ENCODE results near the gene ATP5MC2. TPM values are rescaled to one million over a fixed set of nuclear protein-coding genes. Genes with fewer than 3 reads are reported as not detected.

The ATP5MC2 gene
- total and polyA plus RNA-seq, 10 of the 15 experiments (the other 5 are each of a cell fraction or from before 2014, with no cell fraction given) = 379 to 1,090 (median 525) TPM

DNA sequence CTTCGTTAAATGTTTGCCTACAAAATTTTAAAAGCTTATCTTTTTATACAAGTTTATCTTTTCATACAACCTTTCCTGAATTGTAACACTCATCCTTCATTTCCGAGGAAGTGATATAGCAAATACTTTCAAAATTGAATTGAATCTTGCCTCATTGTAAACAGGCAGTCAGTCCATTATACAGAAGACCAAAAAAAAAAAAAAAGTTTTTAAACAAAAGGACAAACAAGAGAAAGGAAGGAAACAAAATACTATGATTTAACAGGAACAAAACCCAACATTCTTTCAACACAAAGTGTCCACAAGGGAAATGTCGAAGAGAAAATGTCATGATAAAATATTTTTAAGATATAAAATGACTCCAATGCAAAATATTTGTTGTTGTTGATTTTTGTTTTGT is 58.2 kb downstream of the ATP5MC2 start:
- ChIA-PET CTCF (interaction anchor here (0.9 to 1.7 kb wide), 5 partner anchors 13 to 126 kb away, joined by 3 to 11 read pairs (median 4); partner anchors contain the start of gene ATP5MC2), POLR2A (interaction anchor here (1.2 to 5.8 kb wide), 3 partner anchors 7 to 40 kb away, joined by 3 to 51 read pairs (median 5); partner anchors contain the start of gene ATF7), RAD21 (ENCODE audit: unreplicated experiment) (interaction anchor here (0.9 to 2.5 kb wide), 6 partner anchors 8 to 129 kb away, joined by 3 to 9 read pairs (median 4); partner anchors contain the start of gene ATF7), SMC1A (ENCODE audit: uncharacterized antibody, unreplicated experiment) (interaction anchor here (0.8 to 2.5 kb wide), 10 partner anchors 9 to 74 kb away, joined by 3 to 10 read pairs (median 5); partner anchors contain the start of gene ATP5MC2)
- in situ Hi-C loops (cut with MboI) = no loop called here
- TF ChIP-seq YBX1 (IDR thresholded peaks at IDR 0.05) (no peak), ELK1 (IDR thresholded peaks at IDR 0.05; ENCODE audit: low read depth, low read length) (no peak), ZNF384 (IDR thresholded peaks at IDR 0.05; ENCODE audit: borderline replicate concordance, low read depth, low read length) (peak; percentile 9; the same call in 1 of the 2 replicates)
- TF ChIP-seq, protein P1, sequence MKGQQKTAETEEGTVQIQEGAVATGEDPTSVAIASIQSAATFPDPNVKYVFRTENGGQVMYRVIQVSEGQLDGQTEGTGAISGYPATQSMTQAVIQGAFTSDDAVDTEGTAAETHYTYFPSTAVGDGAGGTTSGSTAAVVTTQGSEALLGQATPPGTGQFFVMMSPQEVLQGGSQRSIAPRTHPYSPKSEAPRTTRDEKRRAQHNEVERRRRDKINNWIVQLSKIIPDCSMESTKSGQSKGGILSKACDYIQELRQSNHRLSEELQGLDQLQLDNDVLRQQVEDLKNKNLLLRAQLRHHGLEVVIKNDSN (IDR thresholded peaks at IDR 0.05; ENCODE audit: borderline replicate concordance, extremely low read length, insufficient read depth, low read depth, low read length) = no peak
- Histone ChIP-seq H3K27me3 (replicated peaks in 1 of 2; ENCODE audit: control insufficient read depth in 2 of 2, insufficient read depth in 2 of 2, low read length in 1 of 2) (no peaks in the 10 kb centered on the region), H3K9ac (ENCODE audit: control insufficient read depth, insufficient read depth, low read length) (peak overlapping the region; percentile 16; the same call in 1 of the 2 replicates), H3K4me2 (ENCODE audit: control insufficient read depth, insufficient read depth) (peak overlapping the region; percentile 96), H3K27ac (ENCODE audit: control insufficient read depth, insufficient read depth) (peak overlapping the region; percentile 76; the same call in 1 of the 2 replicates), H3K4me3 (peak overlapping the region; percentile 51), H3K9me3 (replicated peaks; ENCODE audit: control insufficient read depth, insufficient read depth, low read length) (no peaks in the 10 kb centered on the region), H3K79me2 (ENCODE audit: control insufficient read depth, insufficient read depth, low read length) (peaks cover 56% of the 10 kb centered on the region), H4K20me1 (ENCODE audit: control insufficient read depth, insufficient read depth) (no peaks in the 10 kb centered on the region), H2AFZ (ENCODE audit: control insufficient read depth, low read depth, low read length) (no peak overlapping the region), H3K36me3 (ENCODE audit: control insufficient read depth in 2 of 2, insufficient read depth in 2 of 2, low read length in 1 of 2) (no peaks in the 10 kb centered on the region; a peak in 1 of 4 replicates), H3K4me1 (ENCODE audit: control insufficient read depth, insufficient read depth, low read length) (peaks cover 22% of the 10 kb centered on the region)
- WGBS (ENCODE audit: insufficient coverage, insufficient replicate concordance, low lambda C conversion rate, missing lambda C conversion rate) = 32% methylated on average over 3 of the region's 3 CpGs
- intact Hi-C loops (cut with micrococcal nuclease; ENCODE audit: unreplicated experiment) = no loop called here
- ATAC-seq (no peak), FAIRE-seq (no peak), DNase-seq (ENCODE audit: low read depth, low spot score) (no peak)
- BruUV-seq (replicated peaks) = TSS peak; percentile 22
